Central memory CD8-positive, alpha-beta T cell (primary cell): Measurements from ENCODE around the gene GNAT2.

Experiments
- ATAC-seq: fragments of 150-1000 bp; cut with Tn5 transposase; replicated peaks from 2 replicates; pipeline ENCODE4 v1.10.0; 2022; ENCODE audit warnings: mild to moderate bottlenecking, moderate FRiP score, moderate number of reproducible peaks; ENCODE audit not compliant: poor library complexity, severe bottlenecking; ENCODE audit errors: extremely low read depth
- DNase-seq, 2 donors: peaks; one replicate each; pipeline ENCODE4 v3.0.0; 2021; ENCODE audit warnings: low spot score in 2 of 2
- H3K27ac Mint-ChIP-seq: one replicate; pipeline ENCODE4 v1.8.0; 2022; ENCODE audit warnings: low read depth, mild to moderate bottlenecking, moderate library complexity, mixed read lengths
- H3K27me3 Mint-ChIP-seq: one replicate; pipeline ENCODE4 v1.8.0; 2022; ENCODE audit warnings: mixed read lengths
- H3K36me3 Mint-ChIP-seq: one replicate; pipeline ENCODE4 v1.8.0; 2022; ENCODE audit warnings: mild to moderate bottlenecking, moderate library complexity, mixed read lengths; ENCODE audit not compliant: insufficient read depth
- H3K4me1 Mint-ChIP-seq: one replicate; pipeline ENCODE4 v1.8.0; 2022; ENCODE audit warnings: mixed read lengths
- H3K4me3 Mint-ChIP-seq: one replicate; pipeline ENCODE4 v1.8.0; 2022; ENCODE audit warnings: mild to moderate bottlenecking, moderate library complexity, mixed read lengths
- H3K9me3 Mint-ChIP-seq: one replicate; pipeline ENCODE4 v1.8.0; 2022; ENCODE audit warnings: mixed read lengths

Gene GNAT2

GRCh38 chr1:109655615-109656519 is 36.5 kb upstream of the GNAT2 start, which contains the start of gene GSTM4:
Gene GSTM4, plus strand, starts transcription at chr1:109656099. Its CDS starts 291 bp downstream, at chr1:109656390.
- peaks cover 14% of the 10 kb centered on the region for H3K27me3 Mint-ChIP-seq
- H3K4me3 Mint-ChIP-seq = peak within 1 kb of the TSS; percentile 93
- peaks cover 11% of the 10 kb centered on the region for H3K4me1 Mint-ChIP-seq
- ATAC-seq = peak; percentile 72
- no peaks in the 10 kb centered on the region for H3K9me3 Mint-ChIP-seq
- DNase-seq = no peak
- peak within 1 kb of the TSS; percentile 90 for H3K27ac Mint-ChIP-seq
- peaks cover 8% of the 10 kb centered on the region for H3K36me3 Mint-ChIP-seq

GRCh38 chr1:109654519-109654918 is 35.1 kb upstream of the GNAT2 start:
- ATAC-seq (no peak), DNase-seq (no peak)
- Mint-ChIP-seq H3K9me3 (no peaks in the 10 kb centered on the region), H3K4me1 (peaks cover 11% of the 10 kb centered on the region), H3K27me3 (peaks cover 17% of the 10 kb centered on the region), H3K4me3 (no peak overlapping the region), H3K36me3 (peaks cover 8% of the 10 kb centered on the region), H3K27ac (no peak overlapping the region)

- H3K27ac Mint-ChIP-seq = no peak overlapping the region
- peaks cover 11% of the 10 kb centered on the region for H3K4me1 Mint-ChIP-seq
- no peak for ATAC-seq
- H3K36me3 Mint-ChIP-seq = peaks cover 8% of the 10 kb centered on the region
- DNase-seq = no peak
- H3K27me3 Mint-ChIP-seq = peaks cover 17% of the 10 kb centered on the region
- H3K4me3 Mint-ChIP-seq = no peak overlapping the region
- no peaks in the 10 kb centered on the region for H3K9me3 Mint-ChIP-seq
Measured at GRCh38 chr1:109653306-109653705, 33.9 kb upstream of the GNAT2 start.

GRCh38 chr1:109652402-109652801 is 33.0 kb upstream of the GNAT2 start:
- Mint-ChIP-seq H3K27me3 (peaks cover 17% of the 10 kb centered on the region), H3K27ac (no peak overlapping the region), H3K9me3 (no peaks in the 10 kb centered on the region), H3K36me3 (peaks cover 8% of the 10 kb centered on the region), H3K4me3 (no peak overlapping the region), H3K4me1 (peaks cover 11% of the 10 kb centered on the region)
- DNase-seq = no peak
- no peak for ATAC-seq

- Mint-ChIP-seq H3K36me3 (no peaks in the 10 kb centered on the region), H3K9me3 (no peaks in the 10 kb centered on the region), H3K4me1 (peaks cover 2% of the 10 kb centered on the region), H3K27me3 (peaks cover 17% of the 10 kb centered on the region), H3K4me3 (no peak overlapping the region), H3K27ac (no peak overlapping the region)
- ATAC-seq (no peak), DNase-seq (no peak)
Measured at GRCh38 chr1:109650609-109651008, 31.2 kb upstream of the GNAT2 start.

- no peak for ATAC-seq
- H3K36me3 Mint-ChIP-seq = no peaks in the 10 kb centered on the region
- no peak overlapping the region for H3K4me3 Mint-ChIP-seq
- peaks cover 17% of the 10 kb centered on the region for H3K27me3 Mint-ChIP-seq
- H3K9me3 Mint-ChIP-seq = no peaks in the 10 kb centered on the region
- no peak overlapping the region for H3K27ac Mint-ChIP-seq
- DNase-seq = no peak
- H3K4me1 Mint-ChIP-seq = no peaks in the 10 kb centered on the region
Measured at GRCh38 chr1:109649491-109649914, 30.1 kb upstream of the GNAT2 start.

GRCh38 chr1:109644670-109645069 is 25.3 kb upstream of the GNAT2 start:
- H3K27ac Mint-ChIP-seq = no peak overlapping the region
- H3K4me1 Mint-ChIP-seq = peaks cover 6% of the 10 kb centered on the region
- H3K27me3 Mint-ChIP-seq = peaks cover 8% of the 10 kb centered on the region
- H3K9me3 Mint-ChIP-seq = no peaks in the 10 kb centered on the region
- DNase-seq = no peak
- no peak overlapping the region for H3K4me3 Mint-ChIP-seq
- ATAC-seq = no peak
- H3K36me3 Mint-ChIP-seq = peaks cover 3% of the 10 kb centered on the region

GRCh38 chr1:109643385-109644230 is 24.2 kb upstream of the GNAT2 start:
- Mint-ChIP-seq H3K36me3 (peaks cover 5% of the 10 kb centered on the region), H3K27me3 (peaks cover 8% of the 10 kb centered on the region), H3K9me3 (no peaks in the 10 kb centered on the region), H3K4me3 (no peak overlapping the region), H3K27ac (no peak overlapping the region), H3K4me1 (peaks cover 6% of the 10 kb centered on the region)
- peak; percentile 93 for ATAC-seq
- DNase-seq = peak; percentile 71 to 82

GRCh38 chr1:109642626-109643025 is 23.2 kb upstream of the GNAT2 start:
- H3K4me3 Mint-ChIP-seq = no peak overlapping the region
- ATAC-seq = no peak

GRCh38 chr1:109641861-109642260 is 22.4 kb upstream of the GNAT2 start:
- H3K27me3 Mint-ChIP-seq = peaks cover 8% of the 10 kb centered on the region
- no peak overlapping the region for H3K27ac Mint-ChIP-seq
- DNase-seq (no peak), ATAC-seq (no peak)
- H3K9me3 Mint-ChIP-seq = no peaks in the 10 kb centered on the region
- no peak overlapping the region for H3K4me3 Mint-ChIP-seq
- H3K36me3 Mint-ChIP-seq = peaks cover 5% of the 10 kb centered on the region
- peaks cover 6% of the 10 kb centered on the region for H3K4me1 Mint-ChIP-seq

More at GRCh38 chr1:109642626-109643025, 23.2 kb upstream of the GNAT2 start:
- peaks cover 5% of the 10 kb centered on the region for H3K36me3 Mint-ChIP-seq
- peaks cover 6% of the 10 kb centered on the region for H3K4me1 Mint-ChIP-seq
- H3K27me3 Mint-ChIP-seq = peaks cover 8% of the 10 kb centered on the region
- DNase-seq = no peak
- H3K27ac Mint-ChIP-seq = no peak overlapping the region
- no peaks in the 10 kb centered on the region for H3K9me3 Mint-ChIP-seq

GRCh38 chr1:109641078-109641740 is 21.8 kb upstream of the GNAT2 start:
- H3K27ac Mint-ChIP-seq = no peak overlapping the region
- no peak overlapping the region for H3K4me3 Mint-ChIP-seq
- peaks cover 6% of the 10 kb centered on the region for H3K4me1 Mint-ChIP-seq
- peaks cover 8% of the 10 kb centered on the region for H3K27me3 Mint-ChIP-seq
- DNase-seq (peak in 1 of 2 donors; percentile 7), ATAC-seq (no peak)
- H3K9me3 Mint-ChIP-seq = no peaks in the 10 kb centered on the region
- H3K36me3 Mint-ChIP-seq = peaks cover 5% of the 10 kb centered on the region

- Mint-ChIP-seq H3K27me3 (peaks cover 8% of the 10 kb centered on the region), H3K9me3 (no peaks in the 10 kb centered on the region), H3K27ac (no peak overlapping the region), H3K36me3 (peaks cover 5% of the 10 kb centered on the region), H3K4me1 (peaks cover 6% of the 10 kb centered on the region), H3K4me3 (no peak overlapping the region)
- peak; percentile 72 to 93 for DNase-seq
- peak; percentile 70 for ATAC-seq
Measured at GRCh38 chr1:109640285-109640865, 21.0 kb upstream of the GNAT2 start.
